GM12878 (cell line): ENCODE data around the gene SERPINH1. TPM values are rescaled to one million over a fixed set of nuclear protein-coding genes. Genes with fewer than 3 reads are reported as not detected.

ENCODE experiments used
- ATAC-seq: fragments of 200-7000 bp; cut with Tn5 transposase; 3 replicates; pipeline ENCODE4 v1.9.1; 2020; ENCODE audit warnings: mild to moderate bottlenecking, moderate library complexity
- BruUV-seq: library from RNA; stranded (reverse); fragments of 400-500 nt; replicated peaks from 2 replicates; lab custom pipeline; 2021; lab: Mats Ljungman, UMichigan
- CTCF ChIA-PET: fragments of 300-600 bp; sonication (Branson Sonifier 250); formaldehyde crosslinking; extraction: SDS; loops from one replicate; lab custom pipeline; 2021; ENCODE audit warnings: inconsistent platforms; lab: Yijun Ruan, JAX
- POLR2A ChIA-PET: fragments of 350-600 bp; formaldehyde crosslinking; extraction: SDS; loops from one replicate; lab custom pipeline; 2021; ENCODE audit warnings: inconsistent platforms; lab: Charles Lee
- RAD21 ChIA-PET: fragments of 300-600 bp; sonication (Branson Sonifier 250); formaldehyde crosslinking; loops from one replicate; lab custom pipeline; 2023; ENCODE audit warnings: antibody characterized with exemption; ENCODE audit not compliant: unreplicated experiment; lab: Charles Lee
- SMC1A ChIA-PET: fragments of 300-600 bp; sonication (Branson Sonifier 250); formaldehyde crosslinking; loops from one replicate; lab custom pipeline; 2023; ENCODE audit not compliant: unreplicated experiment, uncharacterized antibody; lab: Charles Lee
- DNase-seq: peaks from one replicate; pipeline ENCODE4 v3.0.0-alpha.2; 2011; ENCODE audit warnings: low read depth, low spot score
- FAIRE-seq: peaks from 3 replicates; lab custom pipeline; 2011; peaks lifted over from hg19 to GRCh38; lab: Jason Lieb, UNC
- H2AFZ ChIP-seq: 2 replicates; pipeline ENCODE4 v1.6.0; 2011; ENCODE audit warnings: low read depth, low read length, control low read depth; ENCODE audit not compliant: control insufficient read depth
- H3K27ac ChIP-seq: 2 replicates; pipeline ENCODE4 v1.5.1; 2011; ENCODE audit warnings: control low read depth; ENCODE audit not compliant: control insufficient read depth, insufficient read depth
- H3K27me3 ChIP-seq, 2 experiments: replicated peaks in 1 of 2; 2 replicates each; pipeline versions ENCODE4 v1.6.0 to v1.6.1; 2011; ENCODE audit warnings: low read length in 1 of 2; ENCODE audit not compliant: control insufficient read depth in 2 of 2, insufficient read depth in 2 of 2
- H3K36me3 ChIP-seq, 2 experiments: 2 replicates each; pipeline ENCODE4 v1.5.1; 2011; ENCODE audit warnings: low read length in 1 of 2; ENCODE audit not compliant: control insufficient read depth in 2 of 2, insufficient read depth in 2 of 2
- H3K4me1 ChIP-seq: 2 replicates; pipeline ENCODE4 v1.6.1; 2011; ENCODE audit warnings: mild to moderate bottlenecking, low read length, moderate library complexity, mixed read lengths; ENCODE audit not compliant: control insufficient read depth, insufficient read depth
- H3K4me2 ChIP-seq: 2 replicates; pipeline ENCODE4 v1.6.0; 2011; ENCODE audit warnings: control low read depth; ENCODE audit not compliant: control insufficient read depth, insufficient read depth
- H3K4me3 ChIP-seq: fragments of 200-600 bp; sonication (generic); 2 replicates; pipeline ENCODE4 v1.5.1; 2016
- H3K79me2 ChIP-seq: 2 replicates; pipeline ENCODE4 v1.6.0; 2011; ENCODE audit warnings: low read length; ENCODE audit not compliant: control insufficient read depth, insufficient read depth
- H3K9ac ChIP-seq: 2 replicates; pipeline ENCODE4 v1.8.0; 2011; ENCODE audit warnings: low read length, control low read depth, mixed read lengths; ENCODE audit not compliant: control insufficient read depth, insufficient read depth
- H3K9me3 ChIP-seq: replicated peaks from 3 replicates; pipeline ENCODE4 v1.5.1; 2011; ENCODE audit warnings: mild to moderate bottlenecking, low read length; ENCODE audit not compliant: control insufficient read depth, insufficient read depth
- H4K20me1 ChIP-seq: 2 replicates; pipeline ENCODE4 v1.6.0; 2011; ENCODE audit not compliant: control insufficient read depth, insufficient read depth
- POLR2AphosphoS5 ChIP-seq: IDR thresholded peaks from 2 replicates; pipeline ENCODE4 v1.6.1; 2011; ENCODE audit warnings: mild to moderate bottlenecking, low read length, inconsistent platforms
- SREBF2 ChIP-seq: IDR thresholded peaks from 2 replicates; pipeline ENCODE4 v1.6.1; 2012; ENCODE audit warnings: mild to moderate bottlenecking, low read length
- YBX1 ChIP-seq: fragments of 450-650 bp; IDR thresholded peaks from 2 replicates; pipeline ENCODE4 v1.6.1; 2016; ENCODE audit warnings: antibody characterized with exemption
- WGBS: methylation state at CpG from one replicate; pipeline ENCODE4 v1.1.6; 2016; ENCODE audit warnings: low lambda C conversion rate; ENCODE audit not compliant: insufficient replicate concordance, insufficient coverage; ENCODE audit errors: missing lambda C conversion rate; 5-methylcytosine and 5-hydroxymethylcytosine counted together
- in situ Hi-C: fragments of 300-500 bp; cut with MboI; formaldehyde crosslinking; loops from 9 replicates; pipeline ENCODE4 v1.14.3; 2018; ENCODE audit warnings: mixed read lengths
- intact Hi-C: fragments of 100-400 bp; cut with micrococcal nuclease; formaldehyde crosslinking; loops from one replicate; pipeline ENCODE4 v1.14.2; 2022; ENCODE audit not compliant: unreplicated experiment
- polyA plus RNA-seq, 11 experiments: library from polyadenylated mRNA; depleted of rRNA in 4 of 11; unstranded in 6 of 11; stranded (reverse) in 5 of 11; fragments of >200 nt; fragmentation: Nextera tagmentation in 4 of 11; fragmentation: Illumina TruSeq in 1 of 11; extraction: Ambion mirVana in 4 of 11; extraction: Trizol in 1 of 11; gene quantifications; 1 replicate in 1 of 11; 2 replicates in 10 of 11; pipeline versions ENCODE4 v1.2.1 to v1.2.3, GENCODE V29; 2011 to 2016; ENCODE audit warnings: inconsistent platforms in 2 of 11, missing spikeins in 2 of 11, low read depth in 1 of 11
- total RNA-seq, 4 experiments: library from RNA; depleted of rRNA in 3 of 4; stranded (reverse); fragments of >200 nt in 3 of 4; fragmentation: Illumina TruSeq in 1 of 4; extraction: Trizol in 1 of 4; gene quantifications; 2 replicates each; pipeline versions ENCODE4 v1.2.1 to v1.2.3, GENCODE V29; 2013 to 2021
- TF ChIP-seq, protein P1 (sequence below): fragments of 150-350 bp; IDR thresholded peaks from 2 replicates; pipeline ENCODE4 v1.6.1; 2016; ENCODE audit warnings: low read depth, low read length

Gene SERPINH1
- total and polyA plus RNA-seq, 10 of the 15 experiments (the other 5 are each of a cell fraction or from before 2014, with no cell fraction given): 0.34 to 19.8 (median 13.7) TPM

DNA sequence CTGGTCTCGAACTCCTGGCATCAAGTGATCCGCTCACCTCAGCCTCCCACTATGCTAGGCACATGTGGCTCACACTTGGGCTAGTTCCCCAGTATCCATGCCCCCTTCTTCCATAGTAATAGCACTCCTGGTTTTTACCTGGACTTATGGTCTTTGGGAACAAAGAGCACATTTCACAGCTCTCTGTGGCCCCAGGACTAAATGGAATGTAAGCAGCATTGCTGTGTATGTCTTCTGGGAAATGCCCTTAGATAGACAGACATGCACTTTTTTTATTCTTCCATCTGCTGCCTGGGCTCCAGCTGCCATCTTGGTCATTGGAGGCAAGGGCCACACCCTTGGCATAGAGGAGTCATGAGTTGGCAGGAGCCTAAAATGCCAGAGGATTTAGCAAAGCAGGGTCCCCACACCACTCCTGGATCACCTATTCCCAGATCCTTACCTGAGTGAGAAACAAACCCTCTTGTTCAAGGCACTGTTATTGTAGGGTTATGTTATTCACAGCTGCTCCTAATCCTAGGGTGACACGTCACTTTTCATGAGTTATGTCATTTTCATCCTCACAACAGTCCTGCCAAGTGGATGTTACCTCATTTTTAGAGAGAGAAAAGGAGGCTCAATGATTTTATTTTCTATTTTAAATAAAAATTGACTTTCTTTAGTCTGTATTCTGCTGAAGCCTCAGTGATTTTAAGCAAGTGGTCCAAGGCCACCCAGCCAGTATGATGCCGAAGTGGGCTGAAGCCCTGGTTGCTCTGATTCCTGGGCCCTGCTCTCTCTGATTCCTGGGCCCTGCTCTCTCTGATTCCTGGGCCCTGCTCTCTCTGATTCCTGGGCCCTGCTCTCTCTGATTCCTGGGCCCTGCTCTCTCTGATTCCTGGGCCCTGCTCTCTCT is 20.6 kb upstream of the SERPINH1 start:
- H3K9me3 ChIP-seq: no peaks in the 10 kb centered on the region
- no peak overlapping the region for H3K27ac ChIP-seq
- H3K36me3 ChIP-seq: no peaks in the 10 kb centered on the region
- H3K4me1 ChIP-seq: peaks cover 21% of the 10 kb centered on the region
- ChIA-PET RAD21 (no interaction called here), SMC1A (interaction anchor here (0.9 kb wide), 1 partner anchor 12 kb away, joined by 3 read pairs; no protein-coding TSS in a partner anchor), CTCF (interaction anchor here (0.7 to 1.7 kb wide), 2 partner anchors 11 to 115 kb away, joined by 3 to 5 read pairs; no protein-coding TSS in a partner anchor)
- H3K4me2 ChIP-seq: no peak overlapping the region
- intact Hi-C loops: no loop called here
- H3K27me3 ChIP-seq: no peaks in the 10 kb centered on the region; a peak in 1 of 4 replicates
- no TSS peak for BruUV-seq
- 69% methylated on average over 4 of the region's 4 CpGs for WGBS
- DNase-seq: no peak
- H3K79me2 ChIP-seq: no peaks in the 10 kb centered on the region
- H4K20me1 ChIP-seq: no peaks in the 10 kb centered on the region
- no peak for TF ChIP-seq YBX1
- TF ChIP-seq, all 136 proteins: peak for 0
- Histone ChIP-seq H3K4me3 (no peak overlapping the region), H3K9ac (no peak overlapping the region), H2AFZ (no peak overlapping the region)
- in situ Hi-C loops: no loop called here
- no peak for ATAC-seq
- no peak for FAIRE-seq
- POLR2A ChIA-PET: interaction anchor here (0.6 to 0.7 kb wide), 2 partner anchors 363 to 1028 kb away, joined by 4 to 5 read pairs; no protein-coding TSS in a partner anchor

DNA sequence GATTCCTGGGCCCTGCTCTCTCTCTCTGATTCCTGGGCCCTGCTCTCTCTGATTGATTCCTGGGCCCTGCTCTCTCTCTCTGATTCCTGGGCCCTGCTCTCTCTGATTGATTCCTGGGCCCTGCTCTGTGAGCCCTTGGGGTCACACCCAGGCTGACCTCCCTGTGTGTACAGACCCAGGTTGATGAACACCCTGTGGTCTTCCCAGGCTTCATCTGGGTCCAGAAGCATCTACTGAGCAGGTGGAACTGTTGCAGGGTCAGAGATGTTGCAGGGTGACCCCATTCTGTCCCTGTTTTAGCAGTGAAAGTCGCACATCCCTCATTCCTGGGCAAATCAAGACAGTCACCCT is 20.0 kb upstream of the SERPINH1 start:
- Histone ChIP-seq H2AFZ (no peak overlapping the region), H3K4me2 (no peak overlapping the region), H3K27me3 (no peaks in the 10 kb centered on the region; a peak in 1 of 4 replicates), H3K9me3 (no peaks in the 10 kb centered on the region), H3K27ac (no peak overlapping the region), H3K79me2 (no peaks in the 10 kb centered on the region), H3K4me1 (peaks cover 16% of the 10 kb centered on the region), H3K4me3 (no peak overlapping the region), H3K36me3 (no peaks in the 10 kb centered on the region), H4K20me1 (no peaks in the 10 kb centered on the region), H3K9ac (no peak overlapping the region)
- no TSS peak for BruUV-seq
- no peak for FAIRE-seq
- 0% methylated on average over 1 of the region's 1 CpG for WGBS
- no peak for ATAC-seq
- SMC1A ChIA-PET: interaction anchor here (1.3 kb wide), 1 partner anchor 10 kb away, joined by 3 read pairs; no protein-coding TSS in a partner anchor
- POLR2A ChIA-PET: no interaction called here
- intact Hi-C loops: no loop called here
- no peak for DNase-seq
- in situ Hi-C loops: no loop called here
- CTCF ChIA-PET: no interaction called here
- RAD21 ChIA-PET: no interaction called here
- no peak for TF ChIP-seq SREBF2
- TF ChIP-seq, protein P1, sequence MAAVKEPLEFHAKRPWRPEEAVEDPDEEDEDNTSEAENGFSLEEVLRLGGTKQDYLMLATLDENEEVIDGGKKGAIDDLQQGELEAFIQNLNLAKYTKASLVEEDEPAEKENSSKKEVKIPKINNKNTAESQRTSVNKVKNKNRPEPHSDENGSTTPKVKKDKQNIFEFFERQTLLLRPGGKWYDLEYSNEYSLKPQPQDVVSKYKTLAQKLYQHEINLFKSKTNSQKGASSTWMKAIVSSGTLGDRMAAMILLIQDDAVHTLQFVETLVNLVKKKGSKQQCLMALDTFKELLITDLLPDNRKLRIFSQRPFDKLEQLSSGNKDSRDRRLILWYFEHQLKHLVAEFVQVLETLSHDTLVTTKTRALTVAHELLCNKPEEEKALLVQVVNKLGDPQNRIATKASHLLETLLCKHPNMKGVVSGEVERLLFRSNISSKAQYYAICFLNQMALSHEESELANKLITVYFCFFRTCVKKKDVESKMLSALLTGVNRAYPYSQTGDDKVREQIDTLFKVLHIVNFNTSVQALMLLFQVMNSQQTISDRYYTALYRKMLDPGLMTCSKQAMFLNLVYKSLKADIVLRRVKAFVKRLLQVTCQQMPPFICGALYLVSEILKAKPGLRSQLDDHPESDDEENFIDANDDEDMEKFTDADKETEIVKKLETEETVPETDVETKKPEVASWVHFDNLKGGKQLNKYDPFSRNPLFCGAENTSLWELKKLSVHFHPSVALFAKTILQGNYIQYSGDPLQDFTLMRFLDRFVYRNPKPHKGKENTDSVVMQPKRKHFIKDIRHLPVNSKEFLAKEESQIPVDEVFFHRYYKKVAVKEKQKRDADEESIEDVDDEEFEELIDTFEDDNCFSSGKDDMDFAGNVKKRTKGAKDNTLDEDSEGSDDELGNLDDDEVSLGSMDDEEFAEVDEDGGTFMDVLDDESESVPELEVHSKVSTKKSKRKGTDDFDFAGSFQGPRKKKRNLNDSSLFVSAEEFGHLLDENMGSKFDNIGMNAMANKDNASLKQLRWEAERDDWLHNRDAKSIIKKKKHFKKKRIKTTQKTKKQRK: no peak
- no peak for TF ChIP-seq POLR2AphosphoS5
